Measurements from ENCODE around the gene TULP3. TPM values are rescaled to one million over a fixed set of nuclear protein-coding genes. Genes with fewer than 3 reads are reported as not detected.

Gene TULP3
- total RNA-seq, 1 donor: 41.5 TPM

DNA sequence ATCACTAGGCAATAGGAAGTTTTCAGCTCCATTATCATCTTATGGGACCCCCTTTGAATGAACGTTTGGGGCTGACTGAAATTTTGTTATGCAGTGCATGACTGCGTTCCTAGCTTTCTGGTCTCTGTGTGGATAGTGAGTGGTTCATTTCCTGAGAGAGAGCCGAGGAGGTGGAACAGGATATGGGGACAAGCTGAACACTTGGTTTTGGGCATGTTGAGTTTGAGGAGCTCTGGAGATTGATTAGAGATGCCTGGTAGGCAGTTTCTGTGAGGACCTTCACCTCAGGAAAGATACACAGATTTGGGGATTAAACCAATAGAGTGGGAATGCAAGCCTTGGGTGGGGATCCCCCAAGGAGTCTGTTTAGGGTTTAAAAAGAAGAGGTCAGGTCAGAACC, 96.2 kb downstream of the TULP3 start:
- TF ChIP-seq, protein P1, sequence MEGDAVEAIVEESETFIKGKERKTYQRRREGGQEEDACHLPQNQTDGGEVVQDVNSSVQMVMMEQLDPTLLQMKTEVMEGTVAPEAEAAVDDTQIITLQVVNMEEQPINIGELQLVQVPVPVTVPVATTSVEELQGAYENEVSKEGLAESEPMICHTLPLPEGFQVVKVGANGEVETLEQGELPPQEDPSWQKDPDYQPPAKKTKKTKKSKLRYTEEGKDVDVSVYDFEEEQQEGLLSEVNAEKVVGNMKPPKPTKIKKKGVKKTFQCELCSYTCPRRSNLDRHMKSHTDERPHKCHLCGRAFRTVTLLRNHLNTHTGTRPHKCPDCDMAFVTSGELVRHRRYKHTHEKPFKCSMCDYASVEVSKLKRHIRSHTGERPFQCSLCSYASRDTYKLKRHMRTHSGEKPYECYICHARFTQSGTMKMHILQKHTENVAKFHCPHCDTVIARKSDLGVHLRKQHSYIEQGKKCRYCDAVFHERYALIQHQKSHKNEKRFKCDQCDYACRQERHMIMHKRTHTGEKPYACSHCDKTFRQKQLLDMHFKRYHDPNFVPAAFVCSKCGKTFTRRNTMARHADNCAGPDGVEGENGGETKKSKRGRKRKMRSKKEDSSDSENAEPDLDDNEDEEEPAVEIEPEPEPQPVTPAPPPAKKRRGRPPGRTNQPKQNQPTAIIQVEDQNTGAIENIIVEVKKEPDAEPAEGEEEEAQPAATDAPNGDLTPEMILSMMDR (IDR thresholded peaks at IDR 0.05; ENCODE audit: insufficient read depth, low read depth, low read length): no peak
- no peak for DNase-seq (ENCODE audit: low read depth)
- no peak overlapping the region for H3K4me3 ChIP-seq (ENCODE audit: low read depth, low read length)

DNA sequence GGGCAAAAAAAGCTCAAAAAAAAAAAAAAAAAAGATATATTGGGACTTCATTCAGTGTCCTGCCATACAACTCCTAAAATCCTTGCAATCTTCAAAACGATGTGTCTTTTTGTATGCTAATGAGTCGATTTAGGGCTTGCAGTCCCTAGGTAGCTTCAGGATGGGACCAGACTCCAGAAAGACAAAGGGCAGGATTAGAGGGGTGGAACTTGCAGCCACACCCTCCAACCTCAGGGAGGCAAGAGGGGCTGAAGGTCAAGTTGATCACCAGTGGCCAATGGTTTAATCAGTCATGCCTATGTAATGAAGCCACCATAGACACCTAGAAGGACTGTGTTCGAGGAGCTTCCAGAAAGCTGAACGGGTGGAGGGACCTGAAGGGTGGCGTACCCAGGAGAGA, 97.8 kb downstream of the TULP3 start:
- DNase-seq (ENCODE audit: low read depth): no peak
- TF ChIP-seq, protein P1 (IDR thresholded peaks at IDR 0.05; ENCODE audit: insufficient read depth, low read depth, low read length): no peak
- H3K4me3 ChIP-seq (ENCODE audit: low read depth, low read length): no peak overlapping the region

Small RNA genes within 50 kb of the gene (small RNA-seq; reads per million reads assigned to genes)
- not detected for gene RNU6-1315P

Other genes starting within 250 kb of the TULP3 start
- 25.4 and 51.8 TPM in 2 replicates for gene FKBP4, start 95.9 kb upstream of the TULP3 start, total RNA-seq
- 21.2 and 22.2 TPM in 2 replicates for gene ITFG2, start 78.2 kb upstream of the TULP3 start, total RNA-seq
- under 0.01 and 0.86 TPM in 2 replicates for gene NRIP2, start 55.9 kb upstream of the TULP3 start, total RNA-seq
- not detected in 2 replicates for gene TEX52, start 33.9 kb upstream of the TULP3 start, total RNA-seq
- gene FOXM1, start 13.7 kb upstream of the TULP3 start, total RNA-seq: 16.4 and 17.7 TPM in 2 replicates
- gene RHNO1, start 13.7 kb upstream of the TULP3 start, total RNA-seq: 28.3 and 38.0 TPM in 2 replicates
- 22.0 and 22.5 TPM in 2 replicates for gene TEAD4, start 68.5 kb downstream of the TULP3 start, total RNA-seq
- gene TSPAN9, start 186.5 kb downstream of the TULP3 start, total RNA-seq: 41.6 and 76.0 TPM in 2 replicates